Subcutaneous adipose tissue (tissue), 4 donors: ENCODE results near the gene SOX1. TPM values are rescaled to one million over a fixed set of nuclear protein-coding genes. Genes with fewer than 3 reads are reported as not detected.

Experiments
- CTCF ChIP-seq: fragments of 450-650 bp; IDR thresholded peaks from one replicate; pipeline ENCODE4 v1.5.1; 2016; ENCODE audit warnings: low read depth, mild to moderate bottlenecking, control low read depth, antibody characterized with exemption, moderate library complexity
- total RNA-seq, 4 donors: library from RNA; depleted of rRNA; stranded (reverse); fragments of >200 nt; gene quantifications; one replicate each; pipeline ENCODE4 v1.1.0, GENCODE V29; 2016

The SOX1 gene
- total RNA-seq, 4 donors from 2014 or later = not detected

GRCh38 chr13:112079696-112080095 lies 12.7 kb downstream of the SOX1 start:
- no peak for TF ChIP-seq CTCF

GRCh38 chr13:112083971-112084370 lies 17.0 kb downstream of the SOX1 start:
- no peak for TF ChIP-seq CTCF

GRCh38 chr13:112092453-112092852 lies 25.5 kb downstream of the SOX1 start:
- no peak for TF ChIP-seq CTCF

- TF ChIP-seq CTCF = no peak
Observed at GRCh38 chr13:112095354-112095753, 28.4 kb downstream of the SOX1 start.

- TF ChIP-seq CTCF = no peak
Observed at GRCh38 chr13:112096959-112097358, 30.0 kb downstream of the SOX1 start.

- no peak for TF ChIP-seq CTCF
Observed at GRCh38 chr13:112097770-112098169, 30.8 kb downstream of the SOX1 start.

GRCh38 chr13:112098699-112099098 lies 31.8 kb downstream of the SOX1 start:
- no peak for TF ChIP-seq CTCF

GRCh38 chr13:112101360-112101930 lies 34.5 kb downstream of the SOX1 start:
- TF ChIP-seq CTCF = no peak
